Upper lobe of left lung (tissue), 6 donors: ENCODE measurements around the gene POC5. TPM values are rescaled to one million over a fixed set of nuclear protein-coding genes. Genes with fewer than 3 reads are reported as not detected.
"Not testable (repeated sequence)": the region's sequence is repeated elsewhere in the genome, so short reads cannot be mapped to it uniquely, and the experiment has no call there.

ENCODE experiments used
- ATAC-seq, 2 donors: fragments of 200-7000 bp; cut with Tn5 transposase; one replicate each; pipeline ENCODE4 v1.9.1; 2022; ENCODE audit warnings: mild to moderate bottlenecking in 2 of 2, moderate library complexity in 2 of 2; ENCODE audit not compliant: low FRiP score in 2 of 2
- DNase-seq, 2 donors: peaks; one replicate each; pipeline ENCODE4 v3.0.0-alpha.2; 2019 to 2020
- H3K27ac ChIP-seq, 4 donors: fragments of 200-600 bp; sonication (generic); one replicate each; pipeline ENCODE4 v1.5.1; 2016 to 2019
- H3K27me3 ChIP-seq, 4 donors: fragments of 200-600 bp; sonication (generic); one replicate each; pipeline ENCODE4 v1.5.1; 2017 to 2019
- H3K36me3 ChIP-seq, 4 donors: fragments of 200-600 bp; sonication (generic); one replicate each; pipeline ENCODE4 v1.5.1; 2016 to 2019
- H3K4me1 ChIP-seq, 4 donors: fragments of 200-600 bp; sonication (generic); one replicate each; pipeline ENCODE4 v1.5.1; 2018 to 2019
- H3K4me3 ChIP-seq, 4 donors: fragments of 200-600 bp; sonication (generic); one replicate each; pipeline ENCODE4 v1.5.1; 2017 to 2019; ENCODE audit warnings: mild to moderate bottlenecking in 2 of 4, moderate library complexity in 1 of 4
- H3K9me3 ChIP-seq, 4 donors: fragments of 200-600 bp; sonication (generic); one replicate each; pipeline ENCODE4 v1.5.1; 2018 to 2019
- CTCF ChIP-seq, 6 experiments: fragments of 450-650 bp in 4 of 6; fragments of 200-600 bp in 2 of 6; sonication (generic) in 2 of 6; IDR thresholded peaks; one replicate each; pipeline ENCODE4 v1.5.1; 2016 to 2019; ENCODE audit warnings: antibody characterized with exemption in 6 of 6
- EP300 ChIP-seq, 4 donors: sonication (generic); formaldehyde crosslinking; IDR thresholded peaks; one replicate each; pipeline ENCODE4 v1.5.1; 2017; ENCODE audit warnings: antibody characterized with exemption in 4 of 4, control low read depth in 2 of 4
- POLR2A ChIP-seq, 4 donors: fragments of 450-650 bp; IDR thresholded peaks; one replicate each; pipeline ENCODE4 v1.5.1; 2016 to 2017; ENCODE audit warnings: antibody characterized with exemption in 4 of 4, mild to moderate bottlenecking in 2 of 4
- POLR2AphosphoS5 ChIP-seq, 2 donors: sonication (generic); formaldehyde crosslinking; IDR thresholded peaks; one replicate each; pipeline ENCODE4 v1.5.1; 2017; ENCODE audit warnings: antibody characterized with exemption in 2 of 2
- WGBS, 2 donors: methylation state at CpG; one replicate each; pipeline ENCODE4 v1.1.5; 2017 to 2018; 5-methylcytosine and 5-hydroxymethylcytosine counted together
- total RNA-seq, 6 donors: library from RNA; depleted of rRNA in 4 of 6; stranded (reverse); fragments of >200 nt in 4 of 6; gene quantifications; one replicate each; pipeline versions ENCODE4 v1.1.0 to v1.2.1, GENCODE V29; 2016 to 2021
- donor health status: DM: no; HTN: no; CAD: no; lungs with moderate emphysema.
- donor health status: DM: no; HTN: yes; CAD: no; lungs with severe emphysema.

POC5 gene
- total RNA-seq, 6 donors from 2014 or later = 8.9 to 46.2 (median 12.2) TPM

DNA sequence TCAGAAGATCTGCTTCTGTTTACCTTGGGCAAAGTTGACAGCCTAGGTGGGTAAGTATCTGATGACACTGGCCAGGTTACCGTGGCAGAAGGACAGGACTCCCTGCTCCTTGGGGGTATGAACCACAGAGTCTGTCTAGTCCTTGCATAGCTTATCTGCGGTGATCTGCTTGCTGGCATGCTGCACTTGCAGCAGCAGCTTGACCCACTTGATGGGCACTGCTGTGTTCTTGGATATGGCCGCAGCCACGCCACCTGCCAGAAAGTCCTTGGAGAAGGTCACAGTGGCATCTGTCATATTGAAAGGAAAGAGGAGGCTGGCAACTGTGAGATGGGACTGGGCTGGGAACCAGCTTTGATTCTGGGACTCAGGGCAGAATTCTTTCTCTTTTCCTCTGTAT is 35.9 kb upstream of the POC5 start:
- no peaks in the 10 kb centered on the region for H3K27me3 ChIP-seq
- WGBS, 2 donors = 84 to 87% methylated on average over 2 to 4 of the region's 4 CpGs
- no peak overlapping the region for H3K27ac ChIP-seq
- H3K4me1 ChIP-seq = no peaks in the 10 kb centered on the region
- DNase-seq = no peak
- H3K36me3 ChIP-seq = no peaks in the 10 kb centered on the region
- no peaks in the 10 kb centered on the region for H3K9me3 ChIP-seq
- no peak overlapping the region for H3K4me3 ChIP-seq
- TF ChIP-seq POLR2A (IDR thresholded peaks at IDR 0.05) = no peak
- no peak for TF ChIP-seq POLR2AphosphoS5 (IDR thresholded peaks at IDR 0.05)
- TF ChIP-seq CTCF (IDR thresholded peaks at IDR 0.05) = no peak
- no peak for TF ChIP-seq EP300 (IDR thresholded peaks at IDR 0.05)
- no peak for ATAC-seq

DNA sequence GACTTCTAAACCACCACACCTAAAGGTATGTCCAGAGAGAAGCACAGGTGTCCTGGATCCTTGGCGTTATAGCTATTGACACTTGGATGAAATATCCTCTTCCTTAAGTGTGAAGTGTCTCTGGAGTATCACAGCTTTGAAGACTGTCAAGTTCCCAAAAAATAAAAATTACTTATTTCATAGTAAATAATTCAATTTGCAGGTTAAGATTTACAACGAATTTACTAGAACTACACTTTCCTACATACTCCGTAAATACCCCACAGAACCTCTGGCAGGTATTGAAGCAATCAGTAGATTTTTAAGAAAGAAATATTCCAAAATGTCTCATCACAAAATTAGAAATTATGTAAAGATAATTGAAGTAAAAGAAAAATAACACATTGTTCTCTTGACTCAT is 27.1 kb upstream of the POC5 start:
- H3K36me3 ChIP-seq = no peaks in the 10 kb centered on the region
- ATAC-seq (no peak), DNase-seq (no peak)
- H3K4me3 ChIP-seq = no peak overlapping the region
- no peak overlapping the region for H3K27ac ChIP-seq
- H3K27me3 ChIP-seq = no peaks in the 10 kb centered on the region
- TF ChIP-seq POLR2AphosphoS5 (IDR thresholded peaks at IDR 0.05) (no peak), CTCF (IDR thresholded peaks at IDR 0.05) (no peak), EP300 (IDR thresholded peaks at IDR 0.05) (no peak), POLR2A (IDR thresholded peaks at IDR 0.05) (no peak)
- 86 to 87% methylated on average over 3 of the region's 3 CpGs for WGBS, 2 donors
- H3K9me3 ChIP-seq = no peaks in the 10 kb centered on the region
- H3K4me1 ChIP-seq = no peaks in the 10 kb centered on the region

- Histone ChIP-seq H3K36me3 (no peaks in the 10 kb centered on the region), H3K4me3 (no peak overlapping the region), H3K9me3 (no peaks in the 10 kb centered on the region), H3K27ac (no peak overlapping the region), H3K27me3 (no peaks in the 10 kb centered on the region), H3K4me1 (no peaks in the 10 kb centered on the region)
- TF ChIP-seq POLR2AphosphoS5 (IDR thresholded peaks at IDR 0.05) = no peak
- TF ChIP-seq EP300 (IDR thresholded peaks at IDR 0.05) = no peak
- no peak for TF ChIP-seq POLR2A (IDR thresholded peaks at IDR 0.05)
- no peak for TF ChIP-seq CTCF (IDR thresholded peaks at IDR 0.05)
- WGBS, 2 donors = 87 to 91% methylated on average over 8 of the region's 8 CpGs
- ATAC-seq (no peak), DNase-seq (no peak)
Measured at GRCh38 chr5:75736273-75736672, 19.0 kb upstream of the POC5 start.

DNA sequence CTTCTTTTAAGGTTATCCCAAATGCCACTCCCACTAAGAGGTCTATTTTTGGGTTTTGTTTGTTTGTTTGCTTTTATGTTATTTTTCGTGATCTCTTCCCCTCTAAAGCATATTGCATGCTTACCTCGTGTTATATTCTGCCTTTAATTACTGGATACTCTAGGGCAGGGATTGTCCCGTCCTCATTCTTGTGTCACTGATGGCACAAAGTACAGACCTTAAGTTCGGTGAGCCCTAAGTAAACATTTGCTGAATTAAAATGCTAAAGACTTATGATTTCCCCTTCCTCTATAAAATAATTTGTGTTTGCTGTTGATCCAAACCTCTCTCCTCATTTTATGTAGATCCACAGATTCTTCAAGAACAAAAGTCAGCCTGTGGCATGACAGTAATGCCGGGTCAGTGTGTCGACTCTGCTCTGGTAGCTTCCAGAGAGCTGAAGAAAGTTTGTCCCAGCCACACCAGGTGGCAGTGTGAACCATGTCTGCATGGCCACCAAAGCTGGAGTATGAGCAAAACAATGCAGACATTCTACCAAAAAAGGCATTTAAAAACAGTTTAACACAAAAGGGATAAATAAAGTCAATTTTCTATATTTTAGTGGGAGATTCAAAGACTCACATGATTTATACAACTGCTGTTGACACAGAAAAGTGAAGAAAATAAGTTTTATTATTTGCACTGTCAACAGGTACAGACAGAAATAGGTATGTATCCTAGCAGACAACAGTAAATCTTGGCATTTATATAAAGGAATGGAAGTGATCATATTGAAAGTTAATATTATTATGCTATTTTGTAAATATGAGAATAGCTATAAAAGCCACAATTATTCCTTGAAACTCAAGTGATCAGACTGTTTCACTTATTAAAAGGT is 17.9 kb upstream of the POC5 start:
- Histone ChIP-seq H3K4me3 (no peak overlapping the region), H3K36me3 (no peaks in the 10 kb centered on the region), H3K9me3 (no peaks in the 10 kb centered on the region), H3K27ac (no peak overlapping the region), H3K27me3 (no peaks in the 10 kb centered on the region), H3K4me1 (no peaks in the 10 kb centered on the region)
- DNase-seq (peak in 1 of 2 donors; percentile 26), ATAC-seq (no peak)
- TF ChIP-seq CTCF (IDR thresholded peaks at IDR 0.05) (peak in 3 of 6 experiments; percentile 11 to 24 (median 23)), EP300 (IDR thresholded peaks at IDR 0.05) (no peak), POLR2AphosphoS5 (IDR thresholded peaks at IDR 0.05) (no peak), POLR2A (IDR thresholded peaks at IDR 0.05) (no peak)
- WGBS, 2 donors = 40 to 47% methylated on average over 6 of the region's 6 CpGs

- H3K4me1 ChIP-seq = no peaks in the 10 kb centered on the region
- DNase-seq = no peak
- TF ChIP-seq POLR2A (IDR thresholded peaks at IDR 0.05) (no peak), CTCF (IDR thresholded peaks at IDR 0.05) (no peak), POLR2AphosphoS5 (IDR thresholded peaks at IDR 0.05) (no peak), EP300 (IDR thresholded peaks at IDR 0.05) (no peak)
- WGBS, 2 donors = 96 to 100% methylated on average over 1 of the region's 1 CpG
- no peak overlapping the region for H3K27ac ChIP-seq
- H3K9me3 ChIP-seq = no peaks in the 10 kb centered on the region
- no peaks in the 10 kb centered on the region for H3K36me3 ChIP-seq
- H3K27me3 ChIP-seq = no peaks in the 10 kb centered on the region
- H3K4me3 ChIP-seq = no peak overlapping the region
- no peak for ATAC-seq
Measured at GRCh38 chr5:75733767-75734166, 16.5 kb upstream of the POC5 start.

- not testable (repeated sequence) for H3K36me3 ChIP-seq, H3K9me3 ChIP-seq, H3K27ac ChIP-seq, H3K4me1 ChIP-seq, DNase-seq, H3K27me3 ChIP-seq, H3K4me3 ChIP-seq
- peak in 1 of 2 donors; percentile 40 for ATAC-seq
- WGBS, 2 donors = 83 to 88% methylated on average over 4 of the region's 4 CpGs
Measured at GRCh38 chr5:75731515-75731914, 14.3 kb upstream of the POC5 start.
